ENCODE data around the gene GET3.

DNA sequence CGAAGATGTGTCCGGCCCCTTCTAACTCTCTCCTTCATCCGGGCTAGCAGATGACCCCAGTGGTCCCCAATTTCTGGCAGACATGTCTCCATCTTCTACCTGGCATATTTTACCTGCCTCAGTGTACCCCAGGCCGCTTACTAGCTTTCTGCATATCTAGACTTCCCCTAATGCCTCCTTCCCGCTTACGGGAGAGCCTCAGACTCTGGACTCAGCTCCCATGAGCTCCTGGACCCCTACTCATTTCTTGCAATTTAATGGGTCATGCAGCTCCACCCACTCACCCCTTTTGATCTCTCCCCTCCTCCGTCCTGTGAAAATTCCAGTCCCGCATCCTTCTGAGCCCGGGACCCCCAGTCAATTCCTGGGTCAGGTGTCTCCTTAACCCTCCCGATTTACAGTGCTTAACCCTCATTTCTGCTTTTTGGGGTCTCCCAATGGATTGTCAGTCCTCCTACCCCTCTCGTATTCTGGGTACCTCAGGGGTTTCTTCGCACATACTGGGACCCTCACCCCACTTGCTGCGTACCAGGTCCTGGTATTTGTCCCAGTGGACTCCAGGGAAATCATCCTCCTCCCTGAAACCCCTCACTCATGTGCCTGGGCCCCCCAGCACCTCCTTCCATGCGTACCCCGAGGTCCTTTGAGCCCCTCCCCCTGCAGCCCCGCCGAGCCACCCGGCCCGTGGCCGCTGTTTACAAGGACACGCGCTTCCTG lies 53.5 kb downstream of the GET3 start:
- TF ChIP-seq, protein P1, sequence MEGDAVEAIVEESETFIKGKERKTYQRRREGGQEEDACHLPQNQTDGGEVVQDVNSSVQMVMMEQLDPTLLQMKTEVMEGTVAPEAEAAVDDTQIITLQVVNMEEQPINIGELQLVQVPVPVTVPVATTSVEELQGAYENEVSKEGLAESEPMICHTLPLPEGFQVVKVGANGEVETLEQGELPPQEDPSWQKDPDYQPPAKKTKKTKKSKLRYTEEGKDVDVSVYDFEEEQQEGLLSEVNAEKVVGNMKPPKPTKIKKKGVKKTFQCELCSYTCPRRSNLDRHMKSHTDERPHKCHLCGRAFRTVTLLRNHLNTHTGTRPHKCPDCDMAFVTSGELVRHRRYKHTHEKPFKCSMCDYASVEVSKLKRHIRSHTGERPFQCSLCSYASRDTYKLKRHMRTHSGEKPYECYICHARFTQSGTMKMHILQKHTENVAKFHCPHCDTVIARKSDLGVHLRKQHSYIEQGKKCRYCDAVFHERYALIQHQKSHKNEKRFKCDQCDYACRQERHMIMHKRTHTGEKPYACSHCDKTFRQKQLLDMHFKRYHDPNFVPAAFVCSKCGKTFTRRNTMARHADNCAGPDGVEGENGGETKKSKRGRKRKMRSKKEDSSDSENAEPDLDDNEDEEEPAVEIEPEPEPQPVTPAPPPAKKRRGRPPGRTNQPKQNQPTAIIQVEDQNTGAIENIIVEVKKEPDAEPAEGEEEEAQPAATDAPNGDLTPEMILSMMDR (IDR thresholded peaks at IDR 0.05), result no peak
- TF ChIP-seq POLR2A (IDR thresholded peaks at IDR 0.05), result no peak

Data from ovary (tissue), 3 donors.